Measurements from ENCODE around the gene STK32B. TPM values are rescaled to one million over a fixed set of nuclear protein-coding genes. Genes with fewer than 3 reads are reported as not detected.

STK32B gene
- total and polyA plus RNA-seq, 2 donors (not counting 3 experiments of a cell fraction or from before 2014, with no cell fraction given), result 5.6 to 7.8 TPM

DNA sequence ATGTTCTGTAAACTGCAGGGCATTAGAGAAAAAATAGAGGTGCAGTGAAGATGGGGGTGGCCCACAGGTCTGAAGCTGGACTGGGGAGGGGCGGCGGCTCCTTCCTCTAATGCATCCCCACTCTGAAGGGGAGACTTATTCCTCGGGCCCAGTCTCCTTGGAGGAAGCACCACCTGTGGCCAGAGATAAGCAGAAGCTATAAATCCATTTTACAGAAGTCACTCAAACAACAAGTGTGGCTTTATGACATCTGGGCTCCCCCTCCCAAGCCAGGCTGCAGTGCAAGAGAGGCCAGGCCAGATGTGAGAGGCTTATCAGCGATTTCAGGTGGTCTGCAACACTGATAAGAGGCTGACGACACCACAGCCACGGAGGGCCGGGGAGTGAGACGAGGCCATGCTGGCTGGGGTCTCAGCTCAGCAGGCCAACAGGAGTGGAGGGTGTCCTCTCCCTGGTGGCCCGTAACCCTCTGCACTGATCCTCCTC is 47.9 kb upstream of the STK32B start:
- dilution Hi-C loops (cut with MboI; ENCODE audit: extremely low pct_ligation_motif_present, low sequenced_read_pairs) (no loop called here), intact Hi-C loops (cut with micrococcal nuclease) (no loop called here)
- POLR2A ChIA-PET, result no interaction called here
- TF ChIP-seq GATA2 (IDR thresholded peaks at IDR 0.05; ENCODE audit: insufficient read depth, insufficient read length, low read depth, low read length) (no peak), CTCF (IDR thresholded peaks at IDR 0.05; ENCODE audit: extremely low read depth in 1 of 2, insufficient read depth in 1 of 2, low read depth in 1 of 2, low read length in 2 of 2) (no peak), POLR2A (IDR thresholded peaks at IDR 0.05; ENCODE audit: low read depth, low read length) (no peak), MYC (IDR thresholded peaks at IDR 0.05; ENCODE audit: low read depth, low read length) (no peak)
- TF ChIP-seq, protein P1, sequence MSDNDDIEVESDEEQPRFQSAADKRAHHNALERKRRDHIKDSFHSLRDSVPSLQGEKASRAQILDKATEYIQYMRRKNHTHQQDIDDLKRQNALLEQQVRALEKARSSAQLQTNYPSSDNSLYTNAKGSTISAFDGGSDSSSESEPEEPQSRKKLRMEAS (IDR thresholded peaks at IDR 0.05; ENCODE audit: insufficient read depth, insufficient read length), result no peak
- DNase-seq (ENCODE audit: low read depth, low spot score) (no peak), FAIRE-seq (no peak)
- no peak overlapping the region for H3K9ac ChIP-seq (replicated peaks; ENCODE audit: extremely low read depth, insufficient read depth, low read length)
- H2AFZ ChIP-seq (ENCODE audit: low read depth, low read length), result no peak overlapping the region
- no peaks in the 10 kb centered on the region for H3K79me2 ChIP-seq (ENCODE audit: control insufficient read depth, insufficient read depth, low read length)
- no TSS peak for BruUV-seq (replicated peaks)
- CTCF ChIA-PET, result no interaction called here
- H4K20me1 ChIP-seq (replicated peaks; ENCODE audit: control insufficient read depth, extremely low read depth, insufficient read depth, low read length), result no peaks in the 10 kb centered on the region
- no peak overlapping the region for H3K4me2 ChIP-seq (ENCODE audit: insufficient read depth, low read length)
- H3K9me1 ChIP-seq (replicated peaks; ENCODE audit: control insufficient read depth, extremely low read depth, insufficient read depth, low read length), result no peaks in the 10 kb centered on the region
- H3K9me3 ChIP-seq (replicated peaks; ENCODE audit: control insufficient read depth, insufficient read depth, low read length), result no peaks in the 10 kb centered on the region
- no peaks in the 10 kb centered on the region for H3K36me3 ChIP-seq (ENCODE audit: control insufficient read depth in 2 of 2, extremely low read depth in 1 of 2, insufficient read depth in 2 of 2, low read length in 2 of 2)
- H3K27me3 ChIP-seq (ENCODE audit: control insufficient read depth in 2 of 2, insufficient read depth in 2 of 2, low read length in 2 of 2), result peaks cover 4 to 14% of the 10 kb centered on the region in 2 experiments
- H3K4me1 ChIP-seq (ENCODE audit: control insufficient read depth, extremely low read depth, insufficient read depth, low read length), result no peaks in the 10 kb centered on the region
- H3K27ac ChIP-seq (ENCODE audit: insufficient read depth, low read depth, low read length), result no peak overlapping the region
- H3K4me3 ChIP-seq (replicated peaks in 1 of 3; ENCODE audit: insufficient read depth in 1 of 3, low read depth in 1 of 3, low read length in 3 of 3), result no peak overlapping the region

DNA sequence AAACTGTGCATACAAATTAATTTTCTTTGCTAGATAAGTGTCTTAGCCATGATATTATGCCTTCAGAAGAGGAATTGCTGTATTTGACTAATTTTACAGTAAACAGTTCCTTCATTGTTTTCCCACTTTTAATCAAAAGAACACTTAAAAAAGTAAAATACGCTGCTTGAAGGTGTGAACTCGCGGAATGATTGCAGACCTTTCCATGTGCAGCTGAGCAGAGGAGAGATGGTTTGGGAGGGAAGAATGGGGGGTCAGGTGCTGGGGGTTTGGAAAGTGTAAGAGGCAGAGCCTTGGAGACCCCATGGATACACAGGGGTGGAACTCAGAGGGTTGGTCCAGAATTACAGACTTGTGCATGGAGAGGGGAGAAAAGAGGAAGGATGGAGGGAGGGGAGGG is 47.4 kb upstream of the STK32B start:
- no peak overlapping the region for H3K9ac ChIP-seq (replicated peaks; ENCODE audit: extremely low read depth, insufficient read depth, low read length)
- no peaks in the 10 kb centered on the region for H3K9me1 ChIP-seq (replicated peaks; ENCODE audit: control insufficient read depth, extremely low read depth, insufficient read depth, low read length)
- BruUV-seq (replicated peaks), result no TSS peak
- H3K79me2 ChIP-seq (ENCODE audit: control insufficient read depth, insufficient read depth, low read length), result no peaks in the 10 kb centered on the region
- CTCF ChIA-PET, result interaction anchor here (1.3 kb wide), 1 partner anchor 47 kb away, joined by 7 read pairs; the partner anchor contains the start of gene STK32B
- H3K4me3 ChIP-seq (replicated peaks in 1 of 3; ENCODE audit: insufficient read depth in 1 of 3, low read depth in 1 of 3, low read length in 3 of 3), result no peak overlapping the region
- H3K27ac ChIP-seq (ENCODE audit: insufficient read depth, low read depth, low read length), result no peak overlapping the region
- H4K20me1 ChIP-seq (replicated peaks; ENCODE audit: control insufficient read depth, extremely low read depth, insufficient read depth, low read length), result no peaks in the 10 kb centered on the region
- intact Hi-C loops (cut with micrococcal nuclease) (no loop called here), dilution Hi-C loops (cut with MboI; ENCODE audit: extremely low pct_ligation_motif_present, low sequenced_read_pairs) (no loop called here)
- no peaks in the 10 kb centered on the region for H3K36me3 ChIP-seq (ENCODE audit: control insufficient read depth in 2 of 2, extremely low read depth in 1 of 2, insufficient read depth in 2 of 2, low read length in 2 of 2)
- H3K4me2 ChIP-seq (ENCODE audit: insufficient read depth, low read length), result no peak overlapping the region
- FAIRE-seq (no peak), DNase-seq (ENCODE audit: low read depth, low spot score) (no peak)
- no peak overlapping the region for H2AFZ ChIP-seq (ENCODE audit: low read depth, low read length)
- TF ChIP-seq, protein P1 (IDR thresholded peaks at IDR 0.05; ENCODE audit: insufficient read depth, insufficient read length), result no peak
- TF ChIP-seq MYC (IDR thresholded peaks at IDR 0.05; ENCODE audit: low read depth, low read length) (no peak), JUN (IDR thresholded peaks at IDR 0.05; ENCODE audit: borderline replicate concordance, insufficient read depth, insufficient read length, low read depth) (no peak), GATA2 (IDR thresholded peaks at IDR 0.05; ENCODE audit: insufficient read depth, insufficient read length, low read depth, low read length) (no peak), CTCF (IDR thresholded peaks at IDR 0.05; ENCODE audit: extremely low read depth in 1 of 2, insufficient read depth in 1 of 2, low read depth in 1 of 2, low read length in 2 of 2) (no peak), POLR2AphosphoS5 (IDR thresholded peaks at IDR 0.05; ENCODE audit: insufficient read depth, low read depth, low read length) (no peak), EZH2 (IDR thresholded peaks at IDR 0.05; ENCODE audit: borderline replicate concordance, low read depth, low read length, severe bottlenecking) (no peak), FOS (IDR thresholded peaks at IDR 0.05; ENCODE audit: borderline replicate concordance, insufficient read depth, low read length) (no peak), POLR2A (IDR thresholded peaks at IDR 0.05; ENCODE audit: low read depth, low read length) (no peak)
- peaks cover 4 to 14% of the 10 kb centered on the region in 2 experiments for H3K27me3 ChIP-seq (ENCODE audit: control insufficient read depth in 2 of 2, insufficient read depth in 2 of 2, low read length in 2 of 2)
- no peaks in the 10 kb centered on the region for H3K9me3 ChIP-seq (replicated peaks; ENCODE audit: control insufficient read depth, insufficient read depth, low read length)
- POLR2A ChIA-PET, result no interaction called here
- no peaks in the 10 kb centered on the region for H3K4me1 ChIP-seq (ENCODE audit: control insufficient read depth, extremely low read depth, insufficient read depth, low read length)

Data from endothelial cell of umbilical vein (primary cell).